Mammary epithelial cell (primary cell): ENCODE data around the gene FBXO27.

ENCODE experiments used
- CTCF ChIP-seq, 2 donors: IDR thresholded peaks in 1 of 2; conservative IDR thresholded peaks in 1 of 2; 2 replicates each; pipeline ENCODE4 v1.5.1; 2011 to 2012; ENCODE audit warnings: inconsistent platforms in 2 of 2, low read length in 2 of 2, mild to moderate bottlenecking in 2 of 2, control low read depth in 1 of 2, low read depth in 1 of 2; ENCODE audit not compliant: insufficient read depth in 1 of 2; ENCODE audit errors: extremely low read depth in 1 of 2
- EZH2 ChIP-seq: IDR thresholded peaks from 2 replicates; pipeline ENCODE4 v1.6.1; 2012; ENCODE audit warnings: low read length, inconsistent platforms, borderline replicate concordance

GRCh38 chr19:38990949-38991697 is 41.2 kb downstream of the FBXO27 start:
- TF ChIP-seq CTCF (conservative IDR thresholded peaks at IDR 0.05 in 1 of 2, IDR thresholded peaks at IDR 0.05 in 1 of 2; ENCODE audit: extremely low read depth in 1 of 2, insufficient read depth in 1 of 2, low read depth in 1 of 2, low read length in 2 of 2) (no peak), EZH2 (no peak)
